ENCODE results near the gene GALM.

GRCh38 chr2:38701542-38701941 is 35.6 kb downstream of the GALM start:
- TF ChIP-seq TAF1 (IDR thresholded peaks at IDR 0.05; ENCODE audit: borderline replicate concordance, insufficient read depth, low read length) (no peak), POLR2AphosphoS5 (IDR thresholded peaks at IDR 0.05; ENCODE audit: low read depth, low read length) (no peak), REST (IDR thresholded peaks at IDR 0.05; ENCODE audit: insufficient read depth in 1 of 2, low read depth in 2 of 2, low read length in 2 of 2) (no peak), FOXP2 (optimal IDR thresholded peaks at IDR 0.05; ENCODE audit: borderline replicate concordance, extremely low read depth, extremely low read length, insufficient read depth) (no peak)

Measured in PFSK-1 (cell line).